Prostate gland (tissue), 2 donors: Measurements from ENCODE around the gene FOXL1.

ENCODE experiments used
- CTCF ChIP-seq, 4 experiments: fragments of 200-600 bp in 2 of 4; fragments of 450-650 bp in 2 of 4; sonication (generic) in 2 of 4; IDR thresholded peaks; 1 replicate in 3 of 4; 2 replicates in 1 of 4; pipeline ENCODE4 v1.5.1; 2016 to 2019; ENCODE audit warnings: antibody characterized with exemption in 4 of 4, mild to moderate bottlenecking in 2 of 4, moderate library complexity in 2 of 4
- POLR2A ChIP-seq: fragments of 450-650 bp; IDR thresholded peaks from one replicate; pipeline ENCODE4 v1.6.1; 2016; ENCODE audit warnings: antibody characterized with exemption, mild to moderate bottlenecking
- POLR2AphosphoS5 ChIP-seq: sonication (generic); formaldehyde crosslinking; IDR thresholded peaks from one replicate; pipeline ENCODE4 v1.6.1; 2017; ENCODE audit warnings: antibody characterized with exemption

GRCh38 chr16:86546638-86547013 lies 31.7 kb upstream of the FOXL1 start:
- no peak for TF ChIP-seq CTCF (IDR thresholded peaks at IDR 0.05)
- TF ChIP-seq POLR2AphosphoS5, result peak; percentile 37
- no peak for TF ChIP-seq POLR2A
